H1 (cell line): ENCODE results near the gene TMEM72. TPM values are rescaled to one million over a fixed set of nuclear protein-coding genes. Genes with fewer than 3 reads are reported as not detected.
A peak's percentile ranks its signal among the peaks of the same experiment; 100 is the strongest.

Source experiments
- CTCF ChIA-PET: fragments of 300-600 bp; sonication (Branson Sonifier 250); formaldehyde crosslinking; loops from one replicate; lab custom pipeline; 2021; ENCODE audit not compliant: partially characterized antibody; lab: Charles Lee
- POLR2A ChIA-PET: fragments of 300-600 bp; sonication (Branson Sonifier 250); formaldehyde crosslinking; loops from one replicate; lab custom pipeline; 2021; ENCODE audit warnings: inconsistent platforms; ENCODE audit not compliant: partially characterized antibody; lab: Charles Lee
- DNase-seq, 2 experiments: peaks; one replicate each; pipeline versions ENCODE4 v3.0.0 to v3.0.0-alpha.2; 2010 to 2022; ENCODE audit warnings: low spot score in 2 of 2, low read depth in 1 of 2, mixed read lengths in 1 of 2
- FAIRE-seq: peaks from 2 replicates; lab custom pipeline; 2011; peaks lifted over from hg19 to GRCh38; lab: Jason Lieb, UNC
- H2AFZ ChIP-seq: 2 replicates; pipeline ENCODE4 v1.8.1; 2012; ENCODE audit warnings: low read length, inconsistent platforms
- H2AK5ac ChIP-seq: 2 replicates; pipeline ENCODE4 v1.6.1; 2013; ENCODE audit warnings: low read depth, low read length
- H2BK120ac ChIP-seq: replicated peaks from 2 replicates; pipeline ENCODE3; 2013; ENCODE audit warnings: low read depth, low read length, inconsistent platforms
- H2BK12ac ChIP-seq: 2 replicates; pipeline ENCODE4 v1.6.1; 2013; ENCODE audit warnings: low read depth, low read length
- H2BK15ac ChIP-seq: 2 replicates; pipeline ENCODE4 v1.6.1; 2013; ENCODE audit warnings: low read length
- H2BK20ac ChIP-seq: 2 replicates; pipeline ENCODE4 v1.6.1; 2013; ENCODE audit warnings: low read length
- H2BK5ac ChIP-seq: 2 replicates; pipeline ENCODE4 v1.6.1; 2013; ENCODE audit warnings: low read depth, low read length
- H3K14ac ChIP-seq: 2 replicates; pipeline ENCODE4 v1.6.1; 2013; ENCODE audit warnings: inconsistent platforms; ENCODE audit not compliant: insufficient read length
- H3K18ac ChIP-seq: 2 replicates; pipeline ENCODE4 v1.6.1; 2013; ENCODE audit warnings: low read length; ENCODE audit errors: extremely low read depth
- H3K23ac ChIP-seq: 2 replicates; pipeline ENCODE4 v1.6.1; 2013; ENCODE audit warnings: inconsistent platforms; ENCODE audit not compliant: insufficient read length
- H3K23me2 ChIP-seq: 2 replicates; pipeline ENCODE4 v1.6.1; 2013; ENCODE audit warnings: low read depth, low read length
- H3K27ac ChIP-seq: 2 replicates; pipeline ENCODE4 v1.6.1; 2011; ENCODE audit warnings: low read depth, low read length, inconsistent platforms
- H3K27me3 ChIP-seq, 4 experiments: replicated peaks in 1 of 4; 1 replicate in 1 of 4; 2 replicates in 3 of 4; pipeline versions ENCODE4 v1.6.1 to v1.8.1; 2011 to 2013; ENCODE audit warnings: low read length in 3 of 4, mild to moderate bottlenecking in 3 of 4, inconsistent platforms in 2 of 4, mixed read lengths in 2 of 4, moderate library complexity in 1 of 4; ENCODE audit not compliant: control insufficient read depth in 3 of 4, insufficient read depth in 3 of 4; ENCODE audit errors: extremely low read depth in 1 of 4
- H3K36me3 ChIP-seq, 4 experiments: 2 replicates each; pipeline versions ENCODE4 v1.6.1 to v1.8.1; 2011 to 2013; ENCODE audit warnings: mild to moderate bottlenecking in 4 of 4, low read length in 3 of 4, moderate library complexity in 2 of 4, control low read depth in 1 of 4, inconsistent platforms in 1 of 4; ENCODE audit not compliant: insufficient read depth in 4 of 4, control insufficient read depth in 2 of 4
- H3K4ac ChIP-seq: replicated peaks from 2 replicates; pipeline ENCODE3; 2013; ENCODE audit warnings: low read length, low read depth, mixed read lengths, inconsistent platforms; ENCODE audit not compliant: insufficient read length
- H3K4me1 ChIP-seq, 4 experiments: replicated peaks in 1 of 4; 1 replicate in 1 of 4; 2 replicates in 3 of 4; pipeline versions ENCODE4 v1.6.1 to v1.8.1; 2011 to 2013; ENCODE audit warnings: low read length in 3 of 4, inconsistent platforms in 2 of 4, mixed read lengths in 1 of 4; ENCODE audit not compliant: insufficient read depth in 4 of 4, control insufficient read depth in 3 of 4
- H3K4me2 ChIP-seq, 2 experiments: 2 replicates each; pipeline versions ENCODE4 v1.6.1 to v1.8.1; 2011 to 2013; ENCODE audit warnings: low read depth in 2 of 2, low read length in 2 of 2, control low read depth in 1 of 2, inconsistent platforms in 1 of 2, mild to moderate bottlenecking in 1 of 2; ENCODE audit not compliant: insufficient read depth in 1 of 2
- H3K4me3 ChIP-seq, 4 experiments: fragments of 200-600, 300-600 bp in 1 of 4; sonication (generic), shearing (Covaris generic), sonication (Bioruptor Twin) in 1 of 4; 2 replicates each; pipeline versions ENCODE4 v1.5.1 to v1.8.1; 2011 to 2016; ENCODE audit warnings: low read length in 4 of 4, low read depth in 3 of 4, control low read depth in 2 of 4, inconsistent platforms in 2 of 4, mild to moderate bottlenecking in 2 of 4, mixed read lengths in 1 of 4, moderate library complexity in 1 of 4; ENCODE audit not compliant: insufficient read depth in 2 of 4; ENCODE audit errors: extremely low read depth in 1 of 4
- H3K56ac ChIP-seq: replicated peaks from 2 replicates; pipeline ENCODE3; 2013; ENCODE audit warnings: low read depth, mild to moderate bottlenecking, mixed read lengths, low read length, inconsistent platforms; ENCODE audit not compliant: insufficient read length
- H3K79me1 ChIP-seq: 2 replicates; pipeline ENCODE4 v1.6.1; 2013; ENCODE audit warnings: low read depth, low read length, control low read depth
- H3K79me2 ChIP-seq, 2 experiments: 2 replicates each; pipeline versions ENCODE4 v1.6.1 to v1.8.1; 2012 to 2013; ENCODE audit warnings: low read length in 2 of 2, mild to moderate bottlenecking in 2 of 2, inconsistent platforms in 1 of 2; ENCODE audit not compliant: insufficient read depth in 2 of 2, control insufficient read depth in 1 of 2
- H3K9ac ChIP-seq, 4 experiments: replicated peaks in 1 of 4; 1 replicate in 1 of 4; 2 replicates in 3 of 4; pipeline versions ENCODE4 v1.6.1 to v1.8.1; 2011 to 2013; ENCODE audit warnings: low read depth in 3 of 4, low read length in 3 of 4, control low read depth in 2 of 4, mild to moderate bottlenecking in 2 of 4, moderate library complexity in 2 of 4, inconsistent platforms in 1 of 4; ENCODE audit errors: extremely low read depth in 1 of 4
- H3K9me3 ChIP-seq, 2 experiments: 2 replicates each; pipeline versions ENCODE4 v1.6.1 to v1.8.1; 2012 to 2013; ENCODE audit warnings: mild to moderate bottlenecking in 2 of 2, moderate library complexity in 2 of 2, control low read depth in 1 of 2, inconsistent platforms in 1 of 2, low read depth in 1 of 2, low read length in 1 of 2, mixed read lengths in 1 of 2; ENCODE audit not compliant: insufficient read depth in 2 of 2
- H4K20me1 ChIP-seq, 2 experiments: replicated peaks in 1 of 2; 2 replicates each; pipeline versions ENCODE3 to v1.8.1; 2011 to 2013; ENCODE audit warnings: inconsistent platforms in 2 of 2, low read length in 2 of 2, mild to moderate bottlenecking in 1 of 2; ENCODE audit not compliant: insufficient read depth in 2 of 2, control insufficient read depth in 1 of 2
- H4K5ac ChIP-seq: 2 replicates; pipeline ENCODE4 v1.6.1; 2013; ENCODE audit warnings: low read length, low read depth, mixed read lengths, inconsistent platforms; ENCODE audit not compliant: insufficient read length
- H4K8ac ChIP-seq: 2 replicates; pipeline ENCODE4 v1.8.0; 2013; ENCODE audit warnings: mild to moderate bottlenecking, moderate library complexity, low read length, inconsistent platforms; ENCODE audit not compliant: insufficient read depth; ENCODE audit errors: extremely low read depth
- H4K91ac ChIP-seq: replicated peaks from 2 replicates; pipeline ENCODE3; 2013; ENCODE audit warnings: low read length, mixed read lengths, inconsistent platforms; ENCODE audit not compliant: insufficient read length
- JUND ChIP-seq: IDR thresholded peaks from 2 replicates; pipeline ENCODE4 v1.6.1; 2011; ENCODE audit warnings: mild to moderate bottlenecking, improper control_type of control experiment, low read length
- MAFK ChIP-seq: IDR thresholded peaks from 2 replicates; pipeline ENCODE4 v1.6.1; 2012; ENCODE audit warnings: low read depth, mild to moderate bottlenecking, improper control_type of control experiment, low read length
- POLR2A ChIP-seq, 2 experiments: IDR thresholded peaks; 1 replicate in 1 of 2; 2 replicates in 1 of 2; pipeline ENCODE4 v1.6.1; 2011; ENCODE audit warnings: low read depth in 2 of 2, low read length in 2 of 2, mild to moderate bottlenecking in 2 of 2; ENCODE audit errors: control extremely low read depth in 1 of 2
- WGBS, 2 experiments: shearing (Covaris generic) in 1 of 2; methylation state at CpG; one replicate each; pipeline versions ENCODE4 v1.1.6 to v1.1.7; 2013 to 2015; ENCODE audit warnings: low lambda C conversion rate in 2 of 2, mixed read lengths in 2 of 2, inconsistent platforms in 1 of 2, low coverage in 1 of 2, missing lambda C conversion rate in 1 of 2; ENCODE audit not compliant: insufficient replicate concordance in 2 of 2, insufficient coverage in 1 of 2, insufficient read length in 1 of 2; ENCODE audit errors: extremely low coverage in 1 of 2, missing lambda C conversion rate in 1 of 2; 5-methylcytosine and 5-hydroxymethylcytosine counted together
- polyA plus RNA-seq, 7 experiments: library from polyadenylated mRNA; depleted of rRNA in 3 of 7; stranded (reverse) in 5 of 7; unstranded in 2 of 7; fragments of >200 nt in 5 of 7; fragments of 200-250 nt in 2 of 7; gene quantifications; 1 replicate in 5 of 7; 2 replicates in 1 of 7; 4 replicates in 1 of 7; pipeline versions ENCODE4 v1.2.1 to v1.2.3, GENCODE V29; 2011 to 2013; ENCODE audit warnings: missing spikeins in 2 of 7, mixed read lengths in 2 of 7
- total RNA-seq: library from RNA; stranded (reverse); fragmentation: NEBNext Ultra II Directional; extraction: Animal tissue kit (Norgen Biotek cat#: 25700); gene quantifications from 2 replicates; pipeline ENCODE4 v1.2.1, GENCODE V29; 2021
- TF ChIP-seq, protein P1 (sequence below), 3 experiments: IDR thresholded peaks; 1 replicate in 2 of 3; 2 replicates in 1 of 3; pipeline versions ENCODE4 v1.5.1 to v1.6.1; 2011; ENCODE audit warnings: low read length in 3 of 3, mild to moderate bottlenecking in 3 of 3, inconsistent platforms in 2 of 3, low read depth in 1 of 3, moderate library complexity in 1 of 3; ENCODE audit not compliant: insufficient read depth in 1 of 3; ENCODE audit errors: control extremely low read depth in 1 of 3

TMEM72 gene
- total and polyA plus RNA-seq, 2 of the 8 experiments (the other 6 are each of a cell fraction or from before 2014, with no cell fraction given): not detected

- peak overlapping the region; percentile 94; the same call in 1 of the 2 replicates for H2BK5ac ChIP-seq
- H3K23ac ChIP-seq: no peak overlapping the region
- FAIRE-seq (no peak), DNase-seq (peak in 1 of 2 experiments; percentile 30)
- H3K18ac ChIP-seq: 0 out of 2 replicates have a peak overlapping the region, but pooled peaks have one; percentile 76
- H3K4ac ChIP-seq: no peak overlapping the region
- H3K27me3 ChIP-seq: peaks cover 0 to 6% (median 3%) of the 10 kb centered on the region in 4 experiments; a peak in 4 of 7 replicates
- no peak overlapping the region for H3K14ac ChIP-seq
- H3K9ac ChIP-seq: no peak overlapping the region
- H3K79me2 ChIP-seq: no peaks in the 10 kb centered on the region; a peak in 1 of 4 replicates
- peak overlapping the region; percentile 35 to 54; a peak in 3 of 4 replicates for H3K4me2 ChIP-seq
- H3K4me3 ChIP-seq: peak overlapping the region in 1 of 4 experiments; percentile 24; a peak in 1 of 8 replicates
- H2BK12ac ChIP-seq: 0 out of 2 replicates have a peak overlapping the region, but pooled peaks have one; percentile 55
- 91% methylated on average over 1 of the region's 1 CpG; no CpG with 5 or more reads in 1 of the 2 experiments for WGBS, 2 experiments
- H2BK20ac ChIP-seq: peak overlapping the region; percentile 97; the same call in 1 of the 2 replicates
- H2AK5ac ChIP-seq: peak overlapping the region; percentile 94; the same call in 1 of the 2 replicates
- H4K91ac ChIP-seq: peak overlapping the region; percentile 82
- H3K79me1 ChIP-seq: peaks cover 5% of the 10 kb centered on the region; the same call in 1 of the 2 replicates
- peaks cover 22 to 46% (median 31%) of the 10 kb centered on the region in 4 experiments for H3K4me1 ChIP-seq
- H3K56ac ChIP-seq: no peak overlapping the region
- no peak overlapping the region for H3K27ac ChIP-seq
- no peak overlapping the region for H2BK15ac ChIP-seq
- ChIA-PET POLR2A (interaction anchor here (0.9 to 3.5 kb wide), 10 partner anchors 9 to 35 kb away, joined by 3 to 17 read pairs (median 6); partner anchors contain the start of genes DEPP1 and ZNF22), CTCF (interaction anchor here (0.9 to 11.2 kb wide), 10 partner anchors 8 to 567 kb away, joined by 3 to 143 read pairs (median 16); partner anchors contain the start of gene DEPP1)
- H3K23me2 ChIP-seq: peaks cover 3% of the 10 kb centered on the region; the same call in 1 of the 2 replicates
- H2BK120ac ChIP-seq: peak overlapping the region; percentile 97
- no peak overlapping the region for H2AFZ ChIP-seq
- H4K8ac ChIP-seq: no peak overlapping the region
- no peaks in the 10 kb centered on the region; a peak in 1 of 8 replicates for H3K36me3 ChIP-seq
- H4K5ac ChIP-seq: no peak overlapping the region
- H4K20me1 ChIP-seq: peaks cover 0 to 2% of the 10 kb centered on the region in 2 experiments
- H3K9me3 ChIP-seq: no peaks in the 10 kb centered on the region
- TF ChIP-seq MAFK (no peak), POLR2A (IDR thresholded peaks at IDR 0.05; ENCODE audit: control extremely low read depth in 1 of 2, low read depth in 2 of 2, low read length in 2 of 2) (no peak), JUND (no peak)
- TF ChIP-seq, protein P1, sequence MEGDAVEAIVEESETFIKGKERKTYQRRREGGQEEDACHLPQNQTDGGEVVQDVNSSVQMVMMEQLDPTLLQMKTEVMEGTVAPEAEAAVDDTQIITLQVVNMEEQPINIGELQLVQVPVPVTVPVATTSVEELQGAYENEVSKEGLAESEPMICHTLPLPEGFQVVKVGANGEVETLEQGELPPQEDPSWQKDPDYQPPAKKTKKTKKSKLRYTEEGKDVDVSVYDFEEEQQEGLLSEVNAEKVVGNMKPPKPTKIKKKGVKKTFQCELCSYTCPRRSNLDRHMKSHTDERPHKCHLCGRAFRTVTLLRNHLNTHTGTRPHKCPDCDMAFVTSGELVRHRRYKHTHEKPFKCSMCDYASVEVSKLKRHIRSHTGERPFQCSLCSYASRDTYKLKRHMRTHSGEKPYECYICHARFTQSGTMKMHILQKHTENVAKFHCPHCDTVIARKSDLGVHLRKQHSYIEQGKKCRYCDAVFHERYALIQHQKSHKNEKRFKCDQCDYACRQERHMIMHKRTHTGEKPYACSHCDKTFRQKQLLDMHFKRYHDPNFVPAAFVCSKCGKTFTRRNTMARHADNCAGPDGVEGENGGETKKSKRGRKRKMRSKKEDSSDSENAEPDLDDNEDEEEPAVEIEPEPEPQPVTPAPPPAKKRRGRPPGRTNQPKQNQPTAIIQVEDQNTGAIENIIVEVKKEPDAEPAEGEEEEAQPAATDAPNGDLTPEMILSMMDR (IDR thresholded peaks at IDR 0.05; ENCODE audit: control extremely low read depth in 1 of 3, insufficient read depth in 1 of 3, low read depth in 1 of 3, low read length in 3 of 3): no peak
Measured at GRCh38 chr10:44965104-44965503, 54.0 kb downstream of the TMEM72 start.
